ENCODE measurements around the gene TBX2.

DNA sequence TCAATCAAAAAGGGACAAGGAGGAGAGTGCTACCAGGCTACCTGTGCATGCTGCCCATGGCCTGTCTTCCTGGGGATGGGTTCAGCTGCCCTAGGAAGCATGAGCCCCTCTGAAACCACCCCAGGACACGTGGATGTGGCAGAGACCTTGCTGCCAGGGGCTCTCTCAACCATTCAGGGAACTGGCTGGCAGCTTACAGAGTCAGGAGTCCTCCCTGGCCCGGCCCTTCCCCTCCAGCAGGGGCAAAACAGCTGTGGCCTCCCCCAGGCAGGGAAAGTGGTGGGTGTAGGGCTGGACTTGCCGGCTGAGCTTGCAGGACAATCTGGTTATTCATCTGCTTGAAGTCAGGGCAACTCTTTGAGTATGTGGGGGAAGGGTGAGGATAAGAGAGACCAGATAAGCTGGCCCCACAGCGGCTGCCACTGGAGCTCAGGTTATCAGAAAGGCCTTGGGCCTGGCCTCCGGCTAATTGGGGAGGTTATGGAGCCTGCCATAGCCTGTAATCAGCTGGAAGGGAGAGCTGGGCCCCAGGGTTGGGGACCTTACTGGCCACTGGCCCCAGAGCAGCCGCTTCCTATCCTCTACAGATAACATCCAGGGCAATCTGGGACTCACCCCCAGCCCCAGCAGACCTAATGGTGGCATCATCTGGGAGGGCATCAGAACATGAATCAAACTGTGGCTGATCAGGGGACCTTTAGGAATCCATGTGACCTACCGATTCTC lies 5.6 kb upstream of the TBX2 start:
- TF ChIP-seq ZNF556 (CRISPR knock-in tag; IDR thresholded peaks at IDR 0.05; ENCODE audit: borderline replicate concordance) (peak; percentile 93), ZNF580 (CRISPR knock-in tag; IDR thresholded peaks at IDR 0.05; ENCODE audit: borderline replicate concordance, low read depth) (no peak; the same call in 1 of the 2 replicates), ARNT (IDR thresholded peaks at IDR 0.05) (no peak), ZNF644 (CRISPR knock-in tag; IDR thresholded peaks at IDR 0.05; ENCODE audit: low read depth) (peak; percentile 73; the same call in 1 of the 2 replicates)
- TF ChIP-seq, protein P1, sequence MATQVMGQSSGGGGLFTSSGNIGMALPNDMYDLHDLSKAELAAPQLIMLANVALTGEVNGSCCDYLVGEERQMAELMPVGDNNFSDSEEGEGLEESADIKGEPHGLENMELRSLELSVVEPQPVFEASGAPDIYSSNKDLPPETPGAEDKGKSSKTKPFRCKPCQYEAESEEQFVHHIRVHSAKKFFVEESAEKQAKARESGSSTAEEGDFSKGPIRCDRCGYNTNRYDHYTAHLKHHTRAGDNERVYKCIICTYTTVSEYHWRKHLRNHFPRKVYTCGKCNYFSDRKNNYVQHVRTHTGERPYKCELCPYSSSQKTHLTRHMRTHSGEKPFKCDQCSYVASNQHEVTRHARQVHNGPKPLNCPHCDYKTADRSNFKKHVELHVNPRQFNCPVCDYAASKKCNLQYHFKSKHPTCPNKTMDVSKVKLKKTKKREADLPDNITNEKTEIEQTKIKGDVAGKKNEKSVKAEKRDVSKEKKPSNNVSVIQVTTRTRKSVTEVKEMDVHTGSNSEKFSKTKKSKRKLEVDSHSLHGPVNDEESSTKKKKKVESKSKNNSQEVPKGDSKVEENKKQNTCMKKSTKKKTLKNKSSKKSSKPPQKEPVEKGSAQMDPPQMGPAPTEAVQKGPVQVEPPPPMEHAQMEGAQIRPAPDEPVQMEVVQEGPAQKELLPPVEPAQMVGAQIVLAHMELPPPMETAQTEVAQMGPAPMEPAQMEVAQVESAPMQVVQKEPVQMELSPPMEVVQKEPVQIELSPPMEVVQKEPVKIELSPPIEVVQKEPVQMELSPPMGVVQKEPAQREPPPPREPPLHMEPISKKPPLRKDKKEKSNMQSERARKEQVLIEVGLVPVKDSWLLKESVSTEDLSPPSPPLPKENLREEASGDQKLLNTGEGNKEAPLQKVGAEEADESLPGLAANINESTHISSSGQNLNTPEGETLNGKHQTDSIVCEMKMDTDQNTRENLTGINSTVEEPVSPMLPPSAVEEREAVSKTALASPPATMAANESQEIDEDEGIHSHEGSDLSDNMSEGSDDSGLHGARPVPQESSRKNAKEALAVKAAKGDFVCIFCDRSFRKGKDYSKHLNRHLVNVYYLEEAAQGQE (IDR thresholded peaks at IDR 0.05; ENCODE audit: borderline replicate concordance in 1 of 2, low read depth in 1 of 2, low read length in 2 of 2): no peak
